ENCODE data around the gene TPD52L1.
"Not testable (repeated sequence)": the region's sequence is repeated elsewhere in the genome, so short reads cannot be mapped to it uniquely, and the experiment has no call there.

The TPD52L1 gene

GRCh38 chr6:125153391-125154117 lies at the start of gene TPD52L1:
TSS of gene TPD52L1 (plus strand) at chr6:125153773. CDS start at chr6:125153952, 179 bp downstream.
- DNase-seq, result peak; percentile 72

GRCh38 chr6:125104425-125104824 lies 49.1 kb upstream of the TPD52L1 start:
- peak; percentile 31 for DNase-seq

GRCh38 chr6:125107048-125107447 lies 46.5 kb upstream of the TPD52L1 start:
- no peak for DNase-seq

- DNase-seq, result no peak
Observed at GRCh38 chr6:125107896-125108295, 45.7 kb upstream of the TPD52L1 start.

- no peak for DNase-seq
Observed at GRCh38 chr6:125110056-125110455, 43.5 kb upstream of the TPD52L1 start.

GRCh38 chr6:125111219-125111983 lies 42.2 kb upstream of the TPD52L1 start:
- no peak for DNase-seq

GRCh38 chr6:125112934-125113333 lies 40.6 kb upstream of the TPD52L1 start:
- no peak for DNase-seq

GRCh38 chr6:125114248-125114858 lies 39.2 kb upstream of the TPD52L1 start:
- DNase-seq, result peak; percentile 12

- no peak for DNase-seq
Observed at GRCh38 chr6:125116170-125116569, 37.4 kb upstream of the TPD52L1 start.

- DNase-seq, result no peak
Observed at GRCh38 chr6:125116710-125117109, 36.9 kb upstream of the TPD52L1 start.

- DNase-seq, result no peak
Observed at GRCh38 chr6:125117818-125118217, 35.8 kb upstream of the TPD52L1 start.

- DNase-seq, result no peak
Observed at GRCh38 chr6:125120054-125120590, 33.5 kb upstream of the TPD52L1 start.

GRCh38 chr6:125121894-125122293 lies 31.7 kb upstream of the TPD52L1 start:
- no peak for DNase-seq

- no peak for DNase-seq
Observed at GRCh38 chr6:125123051-125123450, 30.5 kb upstream of the TPD52L1 start.

- no peak for DNase-seq
Observed at GRCh38 chr6:125123468-125124048, 30.0 kb upstream of the TPD52L1 start.

GRCh38 chr6:125124049-125124669 lies 29.4 kb upstream of the TPD52L1 start:
- DNase-seq, result no peak

GRCh38 chr6:125125856-125126255 lies 27.7 kb upstream of the TPD52L1 start:
- not testable (repeated sequence) for DNase-seq

- DNase-seq, result no peak
Observed at GRCh38 chr6:125129354-125129753, 24.2 kb upstream of the TPD52L1 start.

GRCh38 chr6:125132058-125132457 lies 21.5 kb upstream of the TPD52L1 start:
- no peak for DNase-seq

GRCh38 chr6:125136378-125136777 lies 17.2 kb upstream of the TPD52L1 start:
- DNase-seq, result no peak

GRCh38 chr6:125138083-125138482 lies 15.5 kb upstream of the TPD52L1 start:
- no peak for DNase-seq

- no peak for DNase-seq
Observed at GRCh38 chr6:125140808-125141207, 12.8 kb upstream of the TPD52L1 start.

GRCh38 chr6:125142618-125143017 lies 11.0 kb upstream of the TPD52L1 start:
- no peak for DNase-seq
